Frontal cortex (tissue), 4 donors: ENCODE measurements around the gene ARHGAP26. TPM values are rescaled to one million over a fixed set of nuclear protein-coding genes. Genes with fewer than 3 reads are reported as not detected.
"Not testable (repeated sequence)": the region's sequence is repeated elsewhere in the genome, so short reads cannot be mapped to it uniquely, and the experiment has no call there.

Source experiments
- DNase-seq, 2 donors: peaks; one replicate each; pipeline ENCODE4 v3.0.0; 2012; ENCODE audit warnings: low spot score in 2 of 2
- FAIRE-seq: peaks from 2 replicates; lab custom pipeline; 2012; peaks lifted over from hg19 to GRCh38; lab: Jason Lieb, UNC
- total RNA-seq: library from RNA; depleted of rRNA; stranded (reverse); fragments of >200 nt; gene quantifications from one replicate; pipeline ENCODE4 v1.2.3, GENCODE V29; 2014
- donor health status: control.
- donor health status: control.
- donor health status: control.

ARHGAP26 gene
- total RNA-seq, 1 donor from 2014 or later = 7.3 TPM

GRCh38 chr5:142944140-142944539 is 174.0 kb downstream of the ARHGAP26 start:
- DNase-seq (no peak), FAIRE-seq (no peak)

- DNase-seq (no peak), FAIRE-seq (no peak)
Observed at GRCh38 chr5:142945321-142945720, 175.1 kb downstream of the ARHGAP26 start.

GRCh38 chr5:142945845-142946244 is 175.7 kb downstream of the ARHGAP26 start:
- FAIRE-seq = no peak
- no peak for DNase-seq

GRCh38 chr5:142946547-142947426 is 176.6 kb downstream of the ARHGAP26 start:
- DNase-seq = no peak
- no peak for FAIRE-seq

GRCh38 chr5:142947427-142947709 is 177.2 kb downstream of the ARHGAP26 start:
- FAIRE-seq = no peak

GRCh38 chr5:142952229-142952628 is 182.1 kb downstream of the ARHGAP26 start:
- DNase-seq (no peak), FAIRE-seq (no peak)

More at GRCh38 chr5:142947427-142947709, 177.2 kb downstream of the ARHGAP26 start:
- DNase-seq = no peak

GRCh38 chr5:142952871-142953270 is 182.7 kb downstream of the ARHGAP26 start:
- FAIRE-seq, DNase-seq: not testable (repeated sequence)

GRCh38 chr5:142954455-142954854 is 184.3 kb downstream of the ARHGAP26 start:
- DNase-seq = no peak
- FAIRE-seq = no peak

GRCh38 chr5:142955628-142956027 is 185.5 kb downstream of the ARHGAP26 start:
- DNase-seq (no peak), FAIRE-seq (no peak)

GRCh38 chr5:142957528-142957927 is 187.4 kb downstream of the ARHGAP26 start:
- no peak for FAIRE-seq
- DNase-seq = no peak

GRCh38 chr5:142958944-142959682 is 188.9 kb downstream of the ARHGAP26 start:
- FAIRE-seq (no peak), DNase-seq (no peak)

- FAIRE-seq (no peak), DNase-seq (no peak)
Observed at GRCh38 chr5:142959683-142960657, 189.8 kb downstream of the ARHGAP26 start.

GRCh38 chr5:142961440-142962173 is 191.4 kb downstream of the ARHGAP26 start:
- no peak for DNase-seq
- no peak for FAIRE-seq

GRCh38 chr5:142962174-142962533 is 192.0 kb downstream of the ARHGAP26 start:
- DNase-seq = no peak
- no peak for FAIRE-seq

- DNase-seq, FAIRE-seq: not testable (repeated sequence)
Observed at GRCh38 chr5:142965258-142966120, 195.3 kb downstream of the ARHGAP26 start.

- FAIRE-seq = no peak
Observed at GRCh38 chr5:142966121-142966420, 195.9 kb downstream of the ARHGAP26 start.

GRCh38 chr5:142969186-142969585 is 199.0 kb downstream of the ARHGAP26 start:
- FAIRE-seq (no peak), DNase-seq (no peak)

More at GRCh38 chr5:142966121-142966420, 195.9 kb downstream of the ARHGAP26 start:
- DNase-seq = no peak

- FAIRE-seq = no peak
- DNase-seq = no peak
Observed at GRCh38 chr5:142969624-142970439, 199.7 kb downstream of the ARHGAP26 start.
